ENCODE results near the gene DLX1.

The DLX1 gene

DNA sequence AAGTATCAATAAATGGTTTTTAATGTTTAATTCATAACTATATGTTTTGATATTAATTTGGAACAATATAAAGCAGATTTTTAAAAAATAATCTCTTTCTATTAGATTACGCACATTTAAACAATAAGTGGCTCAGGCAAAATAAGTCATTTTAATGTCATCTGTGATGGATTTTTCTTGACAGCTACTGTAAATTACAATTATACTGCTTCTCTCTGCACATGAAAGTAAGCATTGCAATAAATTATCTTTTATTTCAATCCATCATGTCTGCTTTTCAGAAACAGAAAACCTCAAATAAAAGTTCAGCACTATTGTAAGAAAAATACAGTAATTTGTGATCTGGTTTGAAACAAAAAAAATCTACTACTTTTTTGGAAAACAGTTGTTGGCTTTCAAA is 11.1 kb upstream of the DLX1 start:
- in situ Hi-C loops (cut with MboI; ENCODE audit: low sequenced_read_pairs, unreplicated experiment): no loop called here
- TF ChIP-seq, protein P1, sequence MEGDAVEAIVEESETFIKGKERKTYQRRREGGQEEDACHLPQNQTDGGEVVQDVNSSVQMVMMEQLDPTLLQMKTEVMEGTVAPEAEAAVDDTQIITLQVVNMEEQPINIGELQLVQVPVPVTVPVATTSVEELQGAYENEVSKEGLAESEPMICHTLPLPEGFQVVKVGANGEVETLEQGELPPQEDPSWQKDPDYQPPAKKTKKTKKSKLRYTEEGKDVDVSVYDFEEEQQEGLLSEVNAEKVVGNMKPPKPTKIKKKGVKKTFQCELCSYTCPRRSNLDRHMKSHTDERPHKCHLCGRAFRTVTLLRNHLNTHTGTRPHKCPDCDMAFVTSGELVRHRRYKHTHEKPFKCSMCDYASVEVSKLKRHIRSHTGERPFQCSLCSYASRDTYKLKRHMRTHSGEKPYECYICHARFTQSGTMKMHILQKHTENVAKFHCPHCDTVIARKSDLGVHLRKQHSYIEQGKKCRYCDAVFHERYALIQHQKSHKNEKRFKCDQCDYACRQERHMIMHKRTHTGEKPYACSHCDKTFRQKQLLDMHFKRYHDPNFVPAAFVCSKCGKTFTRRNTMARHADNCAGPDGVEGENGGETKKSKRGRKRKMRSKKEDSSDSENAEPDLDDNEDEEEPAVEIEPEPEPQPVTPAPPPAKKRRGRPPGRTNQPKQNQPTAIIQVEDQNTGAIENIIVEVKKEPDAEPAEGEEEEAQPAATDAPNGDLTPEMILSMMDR (IDR thresholded peaks at IDR 0.05; ENCODE audit: borderline replicate concordance, control extremely low read depth, extremely low read depth, insufficient read depth, missing control alignments): no peak
- no peak for DNase-seq (ENCODE audit: low spot score)

GRCh38 chr2:172079416-172079815 is 5.9 kb upstream of the DLX1 start:
- TF ChIP-seq, protein P1 (IDR thresholded peaks at IDR 0.05; ENCODE audit: borderline replicate concordance, control extremely low read depth, extremely low read depth, insufficient read depth, missing control alignments): no peak
- DNase-seq (ENCODE audit: low spot score): no peak
- in situ Hi-C loops (cut with MboI; ENCODE audit: low sequenced_read_pairs, unreplicated experiment): loop anchor here (25.0 kb wide), 2 partner anchors 1267 to 1367 kb away; partner anchors contain the start of genes GAD1 and SP5

DNA sequence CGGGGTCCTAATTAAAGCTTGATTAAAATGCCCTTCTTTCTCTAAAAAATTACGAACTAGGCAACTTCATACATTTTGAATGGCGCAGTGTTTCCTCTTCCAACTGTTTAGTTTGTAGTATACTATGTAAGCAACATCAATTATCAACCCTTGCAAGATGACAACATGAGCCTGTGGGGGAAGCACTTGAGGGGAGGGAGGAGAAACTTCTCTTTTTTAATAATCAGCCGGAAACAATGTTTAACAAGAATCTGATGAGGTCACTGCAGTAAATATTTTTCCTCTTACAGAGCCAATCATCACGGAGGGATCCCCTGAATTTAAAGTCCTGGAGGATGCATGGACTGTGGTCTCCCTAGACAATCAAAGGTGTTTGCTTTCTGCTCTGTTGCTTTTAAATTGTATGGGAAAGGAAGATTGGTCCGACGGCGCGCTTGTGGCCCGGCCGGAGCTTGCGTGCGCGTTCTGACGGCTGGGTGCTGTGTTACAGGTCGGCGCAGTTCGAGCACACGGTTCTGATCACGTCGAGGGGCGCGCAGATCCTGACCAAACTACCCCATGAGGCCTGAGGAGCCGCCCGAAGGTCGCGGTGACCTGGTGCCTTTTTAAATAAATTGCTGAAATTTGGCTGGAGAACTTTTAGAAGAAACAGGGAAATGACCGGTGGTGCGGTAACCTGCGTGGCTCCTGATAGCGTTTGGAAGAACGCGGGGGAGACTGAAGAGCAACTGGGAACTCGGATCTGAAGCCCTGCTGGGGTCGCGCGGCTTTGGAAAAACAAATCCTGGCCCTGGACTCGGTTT is 5.3 kb upstream of the DLX1 start:
- TF ChIP-seq, protein P1 (IDR thresholded peaks at IDR 0.05; ENCODE audit: borderline replicate concordance, control extremely low read depth, extremely low read depth, insufficient read depth, missing control alignments): no peak
- in situ Hi-C loops (cut with MboI; ENCODE audit: low sequenced_read_pairs, unreplicated experiment): loop anchor here (25.0 kb wide), 2 partner anchors 1268 to 1368 kb away; partner anchors contain the start of genes GAD1 and SP5
- no peak for DNase-seq (ENCODE audit: low spot score)

- peak; percentile 32 for DNase-seq (ENCODE audit: low spot score)
- in situ Hi-C loops (cut with MboI; ENCODE audit: low sequenced_read_pairs, unreplicated experiment): loop anchor here (25.0 kb wide), 2 partner anchors 1268 to 1368 kb away; partner anchors contain the start of genes GAD1 and SP5
- TF ChIP-seq, protein P1 (IDR thresholded peaks at IDR 0.05; ENCODE audit: borderline replicate concordance, control extremely low read depth, extremely low read depth, insufficient read depth, missing control alignments): no peak
Observed at GRCh38 chr2:172080641-172081220, 4.6 kb upstream of the DLX1 start.

- DNase-seq (ENCODE audit: low spot score): peak; percentile 37
- in situ Hi-C loops (cut with MboI; ENCODE audit: low sequenced_read_pairs, unreplicated experiment): loop anchor here (25.0 kb wide), 2 partner anchors 1269 to 1369 kb away; partner anchors contain the start of genes GAD1 and SP5
- TF ChIP-seq, protein P1 (IDR thresholded peaks at IDR 0.05; ENCODE audit: borderline replicate concordance, control extremely low read depth, extremely low read depth, insufficient read depth, missing control alignments): no peak
Observed at GRCh38 chr2:172081221-172082022, 3.9 kb upstream of the DLX1 start.
